ENCODE data around the gene MUS81.
"Not testable (repeated sequence)": the region's sequence is repeated elsewhere in the genome, so short reads cannot be mapped to it uniquely, and the experiment has no call there.

Gene MUS81

DNA sequence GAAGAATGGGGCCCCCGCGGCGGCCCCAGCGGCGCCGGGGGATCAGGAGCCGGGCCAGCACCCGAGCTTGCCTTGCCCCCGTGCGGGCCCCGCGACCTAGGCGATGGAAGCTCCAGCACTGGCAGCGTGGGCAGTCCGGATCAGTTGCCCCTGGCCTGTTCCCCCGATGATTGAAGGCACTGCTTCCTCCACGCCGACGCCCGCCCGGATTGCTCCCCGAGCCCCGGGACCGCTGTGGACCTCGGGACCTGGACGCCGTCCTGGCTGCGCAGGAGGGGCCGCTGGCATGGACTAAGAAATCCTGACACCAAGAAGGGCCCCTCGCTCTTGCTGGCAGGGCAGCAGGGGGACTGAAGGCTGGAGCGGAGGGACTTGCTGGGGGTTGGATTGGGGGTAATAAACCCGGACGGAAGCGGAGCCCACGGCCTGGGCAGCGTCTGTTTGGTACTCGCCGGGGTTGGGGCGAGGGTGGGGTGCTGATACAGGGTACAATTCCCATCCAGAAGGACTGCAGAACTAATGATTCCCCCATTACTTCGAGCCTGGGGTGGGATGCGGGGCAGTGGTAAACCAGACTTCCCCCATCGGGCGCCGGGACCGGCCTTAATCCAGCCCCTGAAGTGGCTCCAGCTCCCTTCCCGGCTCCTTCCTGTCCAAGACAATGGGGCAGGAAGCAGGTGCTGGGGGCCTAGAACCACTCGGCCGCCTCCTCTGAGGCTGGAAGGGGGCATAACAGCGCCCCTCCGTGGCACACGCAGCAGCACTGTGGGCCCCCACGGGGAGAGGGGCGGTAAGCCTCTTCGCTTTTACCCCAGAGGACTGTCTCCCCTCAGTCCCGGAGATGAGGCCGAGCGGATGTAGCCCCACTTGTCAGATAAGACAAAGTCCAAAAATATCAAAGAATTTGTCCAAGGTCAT, 31.2 kb downstream of the MUS81 start:
- no peaks in the 10 kb centered on the region for H3K27me3 ChIP-seq (ENCODE audit: low read length)
- H3F3A ChIP-seq (ENCODE audit: insufficient read depth) = peaks cover 34% of the 10 kb centered on the region
- peak overlapping the region; percentile 85 for H3K4me3 ChIP-seq (ENCODE audit: insufficient read depth, low read length, poor library complexity, severe bottlenecking)
- H2AFZ ChIP-seq (ENCODE audit: low read depth, low read length, severe bottlenecking) = no peak overlapping the region
- TF ChIP-seq EZH2phosphoT487 (conservative IDR thresholded peaks at IDR 0.05; ENCODE audit: low read length) = no peak
- TF ChIP-seq, protein P1, sequence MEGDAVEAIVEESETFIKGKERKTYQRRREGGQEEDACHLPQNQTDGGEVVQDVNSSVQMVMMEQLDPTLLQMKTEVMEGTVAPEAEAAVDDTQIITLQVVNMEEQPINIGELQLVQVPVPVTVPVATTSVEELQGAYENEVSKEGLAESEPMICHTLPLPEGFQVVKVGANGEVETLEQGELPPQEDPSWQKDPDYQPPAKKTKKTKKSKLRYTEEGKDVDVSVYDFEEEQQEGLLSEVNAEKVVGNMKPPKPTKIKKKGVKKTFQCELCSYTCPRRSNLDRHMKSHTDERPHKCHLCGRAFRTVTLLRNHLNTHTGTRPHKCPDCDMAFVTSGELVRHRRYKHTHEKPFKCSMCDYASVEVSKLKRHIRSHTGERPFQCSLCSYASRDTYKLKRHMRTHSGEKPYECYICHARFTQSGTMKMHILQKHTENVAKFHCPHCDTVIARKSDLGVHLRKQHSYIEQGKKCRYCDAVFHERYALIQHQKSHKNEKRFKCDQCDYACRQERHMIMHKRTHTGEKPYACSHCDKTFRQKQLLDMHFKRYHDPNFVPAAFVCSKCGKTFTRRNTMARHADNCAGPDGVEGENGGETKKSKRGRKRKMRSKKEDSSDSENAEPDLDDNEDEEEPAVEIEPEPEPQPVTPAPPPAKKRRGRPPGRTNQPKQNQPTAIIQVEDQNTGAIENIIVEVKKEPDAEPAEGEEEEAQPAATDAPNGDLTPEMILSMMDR (IDR thresholded peaks at IDR 0.05; ENCODE audit: insufficient read depth, low read length, poor library complexity, severe bottlenecking) = peak; percentile 49
- no peaks in the 10 kb centered on the region for H3K9me2 ChIP-seq (replicated peaks; ENCODE audit: insufficient read depth, low read length)
- H3K79me2 ChIP-seq (ENCODE audit: insufficient read depth, low read length) = peaks cover 18% of the 10 kb centered on the region
- H3K27ac ChIP-seq (ENCODE audit: low read depth, low read length) = peak overlapping the region; percentile 77
- no peaks in the 10 kb centered on the region for H3K9me3 ChIP-seq (ENCODE audit: insufficient read depth, low read length)
- peak overlapping the region; percentile 93 for H3K9ac ChIP-seq (ENCODE audit: low read length)
- H3K4me2 ChIP-seq (ENCODE audit: low read depth, low read length, poor library complexity, severe bottlenecking) = peak overlapping the region; percentile 93
- no peaks in the 10 kb centered on the region for H4K20me1 ChIP-seq (ENCODE audit: low read depth, low read length)
- H3K36me3 ChIP-seq (ENCODE audit: low read length) = no peaks in the 10 kb centered on the region

GRCh38 chr11:65892137-65892540, 31.9 kb downstream of the MUS81 start:
- H3K4me2 ChIP-seq (ENCODE audit: low read depth, low read length, poor library complexity, severe bottlenecking) = peak overlapping the region; percentile 93
- H2AFZ ChIP-seq (ENCODE audit: low read depth, low read length, severe bottlenecking); H4K20me1 ChIP-seq (ENCODE audit: low read depth, low read length); H3K27me3 ChIP-seq (ENCODE audit: low read length); H3K9me3 ChIP-seq (ENCODE audit: insufficient read depth, low read length); H3K36me3 ChIP-seq (ENCODE audit: low read length); H3K9me2 ChIP-seq (replicated peaks; ENCODE audit: insufficient read depth, low read length): not testable (repeated sequence)
- peak overlapping the region; percentile 77 for H3K27ac ChIP-seq (ENCODE audit: low read depth, low read length)
- TF ChIP-seq, protein P1 (IDR thresholded peaks at IDR 0.05; ENCODE audit: insufficient read depth, low read length, poor library complexity, severe bottlenecking) = peak; percentile 7
- H3K4me3 ChIP-seq (ENCODE audit: insufficient read depth, low read length, poor library complexity, severe bottlenecking) = peak overlapping the region; percentile 85
- peak overlapping the region; percentile 93 for H3K9ac ChIP-seq (ENCODE audit: low read length)
- H3K79me2 ChIP-seq (ENCODE audit: insufficient read depth, low read length) = peaks cover 18% of the 10 kb centered on the region
- peaks cover 31% of the 10 kb centered on the region for H3F3A ChIP-seq (ENCODE audit: insufficient read depth)

- Histone ChIP-seq H3K36me3 (ENCODE audit: low read length) (no peaks in the 10 kb centered on the region), H4K20me1 (ENCODE audit: low read depth, low read length) (no peaks in the 10 kb centered on the region), H3K27ac (ENCODE audit: low read depth, low read length) (peak overlapping the region; percentile 77), H3K9me2 (replicated peaks; ENCODE audit: insufficient read depth, low read length) (no peaks in the 10 kb centered on the region), H3F3A (ENCODE audit: insufficient read depth) (peaks cover 31% of the 10 kb centered on the region), H3K9ac (ENCODE audit: low read length) (peak overlapping the region; percentile 93; the same call in 1 of the 2 replicates), H2AFZ (ENCODE audit: low read depth, low read length, severe bottlenecking) (no peak overlapping the region), H3K4me2 (ENCODE audit: low read depth, low read length, poor library complexity, severe bottlenecking) (peak overlapping the region; percentile 93), H3K79me2 (ENCODE audit: insufficient read depth, low read length) (peaks cover 14% of the 10 kb centered on the region), H3K4me3 (ENCODE audit: insufficient read depth, low read length, poor library complexity, severe bottlenecking) (peak overlapping the region; percentile 7), H3K9me3 (ENCODE audit: insufficient read depth, low read length) (no peaks in the 10 kb centered on the region), H3K27me3 (ENCODE audit: low read length) (no peaks in the 10 kb centered on the region)
- TF ChIP-seq EZH2phosphoT487 (conservative IDR thresholded peaks at IDR 0.05; ENCODE audit: low read length) = no peak
- TF ChIP-seq, protein P1 (IDR thresholded peaks at IDR 0.05; ENCODE audit: insufficient read depth, low read length, poor library complexity, severe bottlenecking) = no peak
These were observed 32.6 kb downstream of the MUS81 start for GRCh38 chr11:65892661-65893317.
